ENCODE data around the gene DENND1B. TPM values are rescaled to one million over a fixed set of nuclear protein-coding genes. Genes with fewer than 3 reads are reported as not detected.
"Not testable (repeated sequence)": the region's sequence is repeated elsewhere in the genome, so short reads cannot be mapped to it uniquely, and the experiment has no call there.

DENND1B gene
- total RNA-seq, 1 donor from 2014 or later = 13.1 TPM

DNA sequence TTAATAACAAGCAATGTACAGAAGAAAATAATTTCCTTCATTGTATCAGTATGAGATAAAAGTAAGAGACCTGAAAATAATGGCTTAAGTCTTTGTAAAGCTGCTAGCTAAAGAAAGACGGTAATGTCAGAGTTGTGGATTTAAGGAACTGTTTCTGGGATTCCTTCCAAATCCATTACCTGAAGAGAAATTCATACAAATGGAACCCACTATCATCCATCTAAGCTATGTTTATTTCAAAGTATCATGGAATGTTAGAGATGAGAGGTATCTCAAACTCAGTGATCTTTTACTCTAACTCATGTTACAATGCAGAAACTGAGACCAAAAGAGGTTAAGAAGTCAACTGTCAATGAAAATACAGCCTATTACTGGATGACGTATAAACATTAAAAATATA is 197.7 kb downstream of the DENND1B start:
- Mint-ChIP-seq H3K27me3 (ENCODE audit: insufficient read depth, low read depth) (no peaks in the 10 kb centered on the region), H3K4me1 (no peaks in the 10 kb centered on the region), H3K27ac (no peak overlapping the region), H3K36me3 (peaks cover 2% of the 10 kb centered on the region), H3K9me3 (peaks cover 16% of the 10 kb centered on the region), H3K4me3 (no peak overlapping the region)
- Histone ChIP-seq H2AFZ (replicated peaks) (no peak overlapping the region), H3K36me3 (no peaks in the 10 kb centered on the region), H3K9me3 (ENCODE audit: low read depth) (no peaks in the 10 kb centered on the region), H3K27ac (no peak overlapping the region), H3K9ac (no peak overlapping the region), H3K27me3 (no peaks in the 10 kb centered on the region), H3F3A (ENCODE audit: low read depth) (no peaks in the 10 kb centered on the region), H3K4me3 (no peak overlapping the region), H3K4me1 (no peaks in the 10 kb centered on the region), H4K20me1 (ENCODE audit: low read depth) (no peaks in the 10 kb centered on the region), H3K79me2 (ENCODE audit: low read depth) (no peaks in the 10 kb centered on the region), H3K4me2 (no peak overlapping the region)
- TF ChIP-seq EZH2 (IDR thresholded peaks at IDR 0.05) (no peak), EZH2phosphoT487 (IDR thresholded peaks at IDR 0.05) (no peak)
- TF ChIP-seq, protein P1, sequence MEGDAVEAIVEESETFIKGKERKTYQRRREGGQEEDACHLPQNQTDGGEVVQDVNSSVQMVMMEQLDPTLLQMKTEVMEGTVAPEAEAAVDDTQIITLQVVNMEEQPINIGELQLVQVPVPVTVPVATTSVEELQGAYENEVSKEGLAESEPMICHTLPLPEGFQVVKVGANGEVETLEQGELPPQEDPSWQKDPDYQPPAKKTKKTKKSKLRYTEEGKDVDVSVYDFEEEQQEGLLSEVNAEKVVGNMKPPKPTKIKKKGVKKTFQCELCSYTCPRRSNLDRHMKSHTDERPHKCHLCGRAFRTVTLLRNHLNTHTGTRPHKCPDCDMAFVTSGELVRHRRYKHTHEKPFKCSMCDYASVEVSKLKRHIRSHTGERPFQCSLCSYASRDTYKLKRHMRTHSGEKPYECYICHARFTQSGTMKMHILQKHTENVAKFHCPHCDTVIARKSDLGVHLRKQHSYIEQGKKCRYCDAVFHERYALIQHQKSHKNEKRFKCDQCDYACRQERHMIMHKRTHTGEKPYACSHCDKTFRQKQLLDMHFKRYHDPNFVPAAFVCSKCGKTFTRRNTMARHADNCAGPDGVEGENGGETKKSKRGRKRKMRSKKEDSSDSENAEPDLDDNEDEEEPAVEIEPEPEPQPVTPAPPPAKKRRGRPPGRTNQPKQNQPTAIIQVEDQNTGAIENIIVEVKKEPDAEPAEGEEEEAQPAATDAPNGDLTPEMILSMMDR (IDR thresholded peaks at IDR 0.05) = no peak
- no peak for DNase-seq (ENCODE audit: low spot score)

- H3K36me3 ChIP-seq; H3K4me1 Mint-ChIP-seq; H3K27me3 ChIP-seq; DNase-seq (ENCODE audit: low spot score); H3K36me3 Mint-ChIP-seq; H3F3A ChIP-seq (ENCODE audit: low read depth); H3K9ac ChIP-seq; H3K27ac ChIP-seq; H3K79me2 ChIP-seq (ENCODE audit: low read depth); H3K4me1 ChIP-seq; H3K27ac Mint-ChIP-seq; H3K4me3 ChIP-seq; H2AFZ ChIP-seq (replicated peaks); H3K9me3 ChIP-seq (ENCODE audit: low read depth); H3K4me3 Mint-ChIP-seq; H4K20me1 ChIP-seq (ENCODE audit: low read depth); H3K27me3 Mint-ChIP-seq (ENCODE audit: insufficient read depth, low read depth); H3K4me2 ChIP-seq: not testable (repeated sequence)
- peaks cover 16% of the 10 kb centered on the region for H3K9me3 Mint-ChIP-seq
Measured at GRCh38 chr1:197575531-197575930, 199.7 kb downstream of the DENND1B start.

DNA sequence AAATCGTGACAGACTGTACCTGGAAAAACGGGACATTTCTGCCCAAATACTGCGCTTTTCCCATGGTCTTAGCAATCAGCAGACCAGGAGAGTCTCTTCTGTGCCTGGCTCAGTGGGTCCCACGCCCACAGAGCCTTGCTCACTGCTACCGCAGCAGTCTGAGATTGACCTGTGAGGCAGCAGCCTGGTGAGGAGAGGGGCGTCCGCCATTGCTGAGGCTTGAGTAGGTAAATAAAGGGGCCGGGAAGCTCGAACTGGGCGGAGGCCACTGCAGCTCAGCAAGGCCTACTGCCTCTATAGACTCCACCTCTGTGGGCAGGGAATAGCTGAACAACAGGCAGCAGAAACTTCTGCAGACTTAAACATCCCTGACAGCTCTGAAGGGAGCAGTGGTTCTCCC is 203.1 kb downstream of the DENND1B start:
- no peaks in the 10 kb centered on the region for H3K27me3 Mint-ChIP-seq (ENCODE audit: insufficient read depth, low read depth)
- Histone ChIP-seq H3K4me2 (no peak overlapping the region), H3K27ac (no peak overlapping the region), H3K27me3 (no peaks in the 10 kb centered on the region), H2AFZ (replicated peaks) (no peak overlapping the region), H3F3A (ENCODE audit: low read depth) (no peaks in the 10 kb centered on the region), H4K20me1 (ENCODE audit: low read depth) (no peaks in the 10 kb centered on the region), H3K9ac (no peak overlapping the region), H3K36me3 (no peaks in the 10 kb centered on the region), H3K9me3 (ENCODE audit: low read depth) (no peaks in the 10 kb centered on the region), H3K4me3 (no peak overlapping the region), H3K4me1 (no peaks in the 10 kb centered on the region), H3K79me2 (ENCODE audit: low read depth) (no peaks in the 10 kb centered on the region)
- no peak overlapping the region for H3K27ac Mint-ChIP-seq
- TF ChIP-seq, protein P1 (IDR thresholded peaks at IDR 0.05) = no peak
- TF ChIP-seq EZH2phosphoT487 (IDR thresholded peaks at IDR 0.05) (no peak), EZH2 (IDR thresholded peaks at IDR 0.05) (no peak)
- peaks cover 5% of the 10 kb centered on the region for H3K36me3 Mint-ChIP-seq
- H3K4me1 Mint-ChIP-seq = no peaks in the 10 kb centered on the region
- peaks cover 27% of the 10 kb centered on the region for H3K9me3 Mint-ChIP-seq
- H3K4me3 Mint-ChIP-seq = no peak overlapping the region
- no peak for DNase-seq (ENCODE audit: low spot score)

DNA sequence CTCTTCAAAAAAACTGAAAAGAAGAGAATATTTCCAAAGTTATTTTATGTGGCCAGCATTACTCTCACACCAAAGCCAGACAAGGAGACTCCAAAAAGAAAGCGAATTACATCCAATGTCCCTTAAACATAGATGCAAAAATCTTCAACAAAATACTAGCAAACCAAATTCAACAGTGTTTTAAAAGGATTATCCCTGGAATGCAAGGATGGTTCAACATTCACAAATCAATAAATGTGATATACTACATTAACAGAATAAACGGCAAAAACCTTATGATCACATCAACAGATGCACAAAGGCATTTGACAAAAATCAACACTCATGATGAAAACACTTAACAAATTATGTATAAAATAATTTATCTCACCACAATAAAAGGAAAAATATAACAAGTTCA is 207.8 kb downstream of the DENND1B start:
- H3K4me3 Mint-ChIP-seq = no peak overlapping the region
- no peaks in the 10 kb centered on the region for H3K79me2 ChIP-seq (ENCODE audit: low read depth)
- H3K9ac ChIP-seq = no peak overlapping the region
- no peak overlapping the region for H2AFZ ChIP-seq (replicated peaks)
- H3K9me3 ChIP-seq (ENCODE audit: low read depth) = no peaks in the 10 kb centered on the region
- no peaks in the 10 kb centered on the region for H3K27me3 ChIP-seq
- H3K4me2 ChIP-seq = no peak overlapping the region
- H3K27ac ChIP-seq = no peak overlapping the region
- no peaks in the 10 kb centered on the region for H4K20me1 ChIP-seq (ENCODE audit: low read depth)
- H3K4me1 Mint-ChIP-seq = no peaks in the 10 kb centered on the region
- no peak for TF ChIP-seq EZH2 (IDR thresholded peaks at IDR 0.05)
- TF ChIP-seq, protein P1 (IDR thresholded peaks at IDR 0.05) = no peak
- no peak for TF ChIP-seq EZH2phosphoT487 (IDR thresholded peaks at IDR 0.05)
- H3K36me3 Mint-ChIP-seq = peaks cover 8% of the 10 kb centered on the region
- DNase-seq (ENCODE audit: low spot score) = no peak
- no peaks in the 10 kb centered on the region for H3F3A ChIP-seq (ENCODE audit: low read depth)
- no peak overlapping the region for H3K27ac Mint-ChIP-seq
- H3K4me1 ChIP-seq = no peaks in the 10 kb centered on the region
- peaks cover 23% of the 10 kb centered on the region for H3K9me3 Mint-ChIP-seq
- H3K27me3 Mint-ChIP-seq (ENCODE audit: insufficient read depth, low read depth) = no peaks in the 10 kb centered on the region
- no peaks in the 10 kb centered on the region for H3K36me3 ChIP-seq
- H3K4me3 ChIP-seq = no peak overlapping the region

Data from neural progenitor cell (in vitro differentiated cells).